ENCODE measurements around the gene TMEM115. TPM values are rescaled to one million over a fixed set of nuclear protein-coding genes. Genes with fewer than 3 reads are reported as not detected.
A peak's percentile ranks its signal among the peaks of the same experiment; 100 is the strongest.

The TMEM115 gene
- total RNA-seq (2014; rRNA removed; shearing (Covaris generic)) (41.9 and 49.2 TPM in 2 replicates), polyA plus RNA-seq (2016; fragmentation: Nextera tagmentation; extraction: Ambion mirVana) (17.8 and 19.3 TPM in 2 replicates)
- long read RNA-seq, transcript TMEM115-201 (2 exons, 2,197 nt) = major isoform, 32 of 33 reads
- long read RNA-seq, partial matches to known transcripts = 0 of 33 reads
- long read RNA-seq, other reads (novel, unspliced or antisense) = 1 of 33 reads

GRCh38 chr3:50358911-50359759 lies at the start of gene TMEM115:
TSS of gene TMEM115 (minus strand) at chr3:50359521. CDS start at chr3:50359063, 458 bp downstream.
- H3K4me2 ChIP-seq = peak within 1 kb of the TSS; percentile 92
- DNase-seq (ENCODE audit: low spot score) (peak; percentile 99), ATAC-seq (peak; percentile 98)
- peaks cover 7% of the 10 kb centered on the region for H3K36me3 Mint-ChIP-seq (ENCODE audit: low read depth)
- peak within 1 kb of the TSS; percentile 80; the same call in 1 of the 2 replicates for H3K27ac Mint-ChIP-seq
- H3K9me2 ChIP-seq (ENCODE audit: insufficient read depth) = no peaks in the 10 kb centered on the region
- H3K4me3 ChIP-seq = peak within 1 kb of the TSS; percentile 75
- no peaks in the 10 kb centered on the region for H3F3A ChIP-seq (replicated peaks; ENCODE audit: low read depth)
- no peak within 1 kb of the TSS for H3K27ac ChIP-seq (ENCODE audit: low read depth)
- peaks cover 24% of the 10 kb centered on the region for H4K20me1 ChIP-seq (replicated peaks; ENCODE audit: insufficient read depth)
- H2AFZ ChIP-seq = peak within 1 kb of the TSS; percentile 93
- H3K4me3 Mint-ChIP-seq = peak within 1 kb of the TSS; percentile 93
- peaks cover 21% of the 10 kb centered on the region for H3K79me2 ChIP-seq (replicated peaks; ENCODE audit: insufficient read depth)
- peaks cover 10% of the 10 kb centered on the region; the same call in 1 of the 2 replicates for H3K4me1 ChIP-seq (ENCODE audit: insufficient read depth)
- H3K9me3 Mint-ChIP-seq = no peaks in the 10 kb centered on the region; the same call in 2 of the 3 replicates
- H3K4me1 Mint-ChIP-seq = peaks cover 22% of the 10 kb centered on the region
- H3K27me3 Mint-ChIP-seq (ENCODE audit: insufficient read depth, low read depth, poor library complexity) = peaks cover 14% of the 10 kb centered on the region
- no peaks in the 10 kb centered on the region for H3K36me3 ChIP-seq (ENCODE audit: insufficient read depth)
- peaks cover 8% of the 10 kb centered on the region; the same call in 1 of the 2 replicates for H3K27me3 ChIP-seq (ENCODE audit: insufficient read depth)
- TF ChIP-seq JUNB (IDR thresholded peaks at IDR 0.05; ENCODE audit: unreplicated experiment) = no peak
- peak; percentile 100 for TF ChIP-seq ETS1 (IDR thresholded peaks at IDR 0.05)
- TF ChIP-seq CTCF (conservative IDR thresholded peaks at IDR 0.05; ENCODE audit: low read depth in 2 of 2) = no peak
- peak; percentile 72 for TF ChIP-seq POLR2AphosphoS5 (IDR thresholded peaks at IDR 0.05; ENCODE audit: low read depth)
- TF ChIP-seq CREB1 (CRISPR knock-in tag; IDR thresholded peaks at IDR 0.05; ENCODE audit: low read depth) = peak; percentile 86
- TF ChIP-seq EZH2 (IDR thresholded peaks at IDR 0.05; ENCODE audit: low read depth, unreplicated experiment) = no peak

- no peaks in the 10 kb centered on the region for H3K27me3 ChIP-seq (ENCODE audit: insufficient read depth)
- Mint-ChIP-seq H3K27me3 (ENCODE audit: insufficient read depth, low read depth, poor library complexity) (peaks cover 12% of the 10 kb centered on the region), H3K4me3 (no peak overlapping the region), H3K9me3 (no peaks in the 10 kb centered on the region; the same call in 2 of the 3 replicates), H3K4me1 (peaks cover 9% of the 10 kb centered on the region), H3K27ac (no peak overlapping the region), H3K36me3 (ENCODE audit: low read depth) (no peaks in the 10 kb centered on the region; the same call in 2 of the 3 replicates)
- DNase-seq (ENCODE audit: low spot score) (no peak), ATAC-seq (no peak)
- H3K27ac ChIP-seq (ENCODE audit: low read depth) = no peak overlapping the region
- H2AFZ ChIP-seq = no peak overlapping the region
- no peak overlapping the region for H3K4me2 ChIP-seq
- H3K36me3 ChIP-seq (ENCODE audit: insufficient read depth) = no peaks in the 10 kb centered on the region
- H3K79me2 ChIP-seq (replicated peaks; ENCODE audit: insufficient read depth) = no peaks in the 10 kb centered on the region
- H3K4me3 ChIP-seq = no peak overlapping the region
- no peaks in the 10 kb centered on the region for H3F3A ChIP-seq (replicated peaks; ENCODE audit: low read depth)
- no peaks in the 10 kb centered on the region for H3K4me1 ChIP-seq (ENCODE audit: insufficient read depth)
- peaks cover 5% of the 10 kb centered on the region for H4K20me1 ChIP-seq (replicated peaks; ENCODE audit: insufficient read depth)
- no peaks in the 10 kb centered on the region for H3K9me2 ChIP-seq (ENCODE audit: insufficient read depth)
- TF ChIP-seq ZNF462 (CRISPR knock-in tag; IDR thresholded peaks at IDR 0.05) = no peak
- no peak for TF ChIP-seq JUNB (IDR thresholded peaks at IDR 0.05; ENCODE audit: unreplicated experiment)
- TF ChIP-seq EZH2 (IDR thresholded peaks at IDR 0.05; ENCODE audit: low read depth, unreplicated experiment) = no peak
Measured at GRCh38 chr3:50408443-50408944, 49.2 kb upstream of the TMEM115 start.

Measured in GM23338 (cell line).